Breast epithelium (tissue), 3 donors: ENCODE results near the gene GNAT2.

Source experiments
- CTCF ChIP-seq, 3 donors: fragments of 450-650 bp; IDR thresholded peaks; one replicate each; pipeline ENCODE4 v1.5.1; 2016 to 2017; ENCODE audit warnings: antibody characterized with exemption in 3 of 3, mild to moderate bottlenecking in 3 of 3, moderate library complexity in 3 of 3
- POLR2A ChIP-seq: fragments of 450-650 bp; IDR thresholded peaks from one replicate; pipeline ENCODE4 v1.6.1; 2016; ENCODE audit warnings: antibody characterized with exemption, mild to moderate bottlenecking, moderate library complexity
- POLR2AphosphoS5 ChIP-seq, 3 donors: sonication (generic); formaldehyde crosslinking; IDR thresholded peaks; one replicate each; pipeline ENCODE4 v1.6.1; 2017; ENCODE audit warnings: antibody characterized with exemption in 3 of 3

GRCh38 chr1:109598655-109599054 is 20.8 kb downstream of the GNAT2 start:
- no peak for TF ChIP-seq CTCF (IDR thresholded peaks at IDR 0.05)
- no peak for TF ChIP-seq POLR2A
- no peak for TF ChIP-seq POLR2AphosphoS5 (IDR thresholded peaks at IDR 0.05)
